SU-DHL-6 (cell line): ENCODE measurements around the gene PGBD5.

Experiments used
- CTCF ChIP-seq: fragments of 200-600 bp; sonication (generic); IDR thresholded peaks from one replicate; pipeline ENCODE4 v1.5.1; 2017; ENCODE audit warnings: antibody characterized with exemption, mild to moderate bottlenecking, low read length, moderate library complexity; ENCODE audit not compliant: insufficient read depth, poor library complexity, severe bottlenecking
- EZH2phosphoT487 ChIP-seq: fragments of 200-600 bp; sonication (generic), shearing (Covaris generic); conservative IDR thresholded peaks from 2 replicates; pipeline ENCODE4 v1.6.1; 2018; ENCODE audit warnings: mild to moderate bottlenecking, antibody characterized with exemption, low read length, moderate library complexity, mixed read lengths

- TF ChIP-seq CTCF (no peak), EZH2phosphoT487 (no peak)
Measured at GRCh38 chr1:230463326-230463725, 37.2 kb upstream of the PGBD5 start.
